Transverse colon (tissue), 4 donors: Measurements from ENCODE around the gene SNRPA1. TPM values are rescaled to one million over a fixed set of nuclear protein-coding genes. Genes with fewer than 3 reads are reported as not detected.
A peak's percentile ranks its signal among the peaks of the same experiment; 100 is the strongest.

ENCODE experiments used
- DNase-seq: peaks from one replicate; pipeline ENCODE4 v3.0.0-alpha.2; 2019
- H3K27ac ChIP-seq, 4 donors: fragments of 200-600 bp; sonication (generic); 2 replicates each; pipeline ENCODE4 v1.5.1; 2016 to 2018; ENCODE audit warnings: inconsistent platforms in 4 of 4
- H3K27me3 ChIP-seq: fragments of 200-600 bp; sonication (generic); 2 replicates; pipeline ENCODE4 v1.5.1; 2017; ENCODE audit warnings: inconsistent platforms
- H3K36me3 ChIP-seq, 4 donors: fragments of 200-600 bp; sonication (generic); 2 replicates each; pipeline ENCODE4 v1.5.1; 2017 to 2019; ENCODE audit warnings: inconsistent platforms in 4 of 4
- H3K4me1 ChIP-seq, 4 donors: fragments of 200-600 bp; sonication (generic); 2 replicates each; pipeline ENCODE4 v1.5.1; 2017 to 2020; ENCODE audit warnings: inconsistent platforms in 4 of 4
- H3K4me3 ChIP-seq, 4 donors: fragments of 200-600 bp; sonication (generic); 1 replicate in 1 of 4; 2 replicates in 3 of 4; pipeline versions ENCODE4 v1.5.1 to v1.6.1; 2017 to 2019; ENCODE audit warnings: inconsistent platforms in 4 of 4
- H3K9me3 ChIP-seq, 2 donors: fragments of 200-600 bp; sonication (generic); 2 replicates each; pipeline ENCODE4 v1.5.1; 2017 to 2019; ENCODE audit warnings: inconsistent platforms in 2 of 2
- CTCF ChIP-seq, 5 experiments: fragments of 200-600 bp in 3 of 5; fragments of 450-650 bp in 2 of 5; sonication (generic) in 3 of 5; IDR thresholded peaks; 1 replicate in 2 of 5; 2 replicates in 3 of 5; pipeline ENCODE4 v1.5.1; 2016 to 2017; ENCODE audit warnings: antibody characterized with exemption in 5 of 5, inconsistent platforms in 3 of 5, mild to moderate bottlenecking in 2 of 5, moderate library complexity in 1 of 5
- EP300 ChIP-seq: sonication (generic); formaldehyde crosslinking; IDR thresholded peaks from one replicate; pipeline ENCODE4 v1.6.1; 2017; ENCODE audit warnings: antibody characterized with exemption, low read depth
- POLR2A ChIP-seq: fragments of 450-650 bp; IDR thresholded peaks from one replicate; pipeline ENCODE4 v1.6.1; 2016; ENCODE audit warnings: antibody characterized with exemption, mild to moderate bottlenecking, moderate library complexity
- POLR2AphosphoS5 ChIP-seq, 3 donors: sonication (generic); formaldehyde crosslinking; IDR thresholded peaks; one replicate each; pipeline ENCODE4 v1.6.1; 2016; ENCODE audit warnings: antibody characterized with exemption in 3 of 3
- WGBS, 2 donors: methylation state at CpG; one replicate each; pipeline ENCODE4 v1.1.5; 2018; ENCODE audit warnings: low coverage in 1 of 2; 5-methylcytosine and 5-hydroxymethylcytosine counted together
- in situ Hi-C, 4 donors: fragments of 200-750 bp; cut with MboI; loops; one replicate each; pipeline versions ENCODE4 v1.15.0 to v1.15.1; 2017; ENCODE audit warnings: low sequenced_read_pairs in 3 of 4, low pct_ligation_motif_present in 1 of 4, low pct_unique_long_range_greater_than_20kb in 1 of 4
- intact Hi-C: fragments of 100-400 bp; cut with DNase I; formaldehyde crosslinking; loops from one replicate; pipeline ENCODE4 v1.15.1; 2023; ENCODE audit warnings: low total_unique reads
- total RNA-seq, 4 donors: library from RNA; depleted of rRNA; stranded (reverse); fragments of >200 nt; gene quantifications; one replicate each; pipeline ENCODE4 v1.1.0, GENCODE V29; 2016

SNRPA1 gene
- total RNA-seq, 4 donors from 2014 or later, result 7.8 to 54.0 (median 25.8) TPM

GRCh38 chr15:101327147-101327740, 32.2 kb upstream of the SNRPA1 start:
- in situ Hi-C loops, result no loop called here
- no peaks in the 10 kb centered on the region for H3K36me3 ChIP-seq
- H3K27ac ChIP-seq, result no peak overlapping the region
- no peak overlapping the region for H3K4me3 ChIP-seq
- no peak for TF ChIP-seq POLR2AphosphoS5 (IDR thresholded peaks at IDR 0.05)
- TF ChIP-seq CTCF (IDR thresholded peaks at IDR 0.05), result no peak
- no peak for TF ChIP-seq POLR2A
- TF ChIP-seq EP300, result no peak
- no peaks in the 10 kb centered on the region for H3K27me3 ChIP-seq
- H3K4me1 ChIP-seq, result peaks cover 0 to 3% (median 0%) of the 10 kb centered on the region in 4 donors
- 60 to 94% methylated on average over 3 to 16 of the region's 17 CpGs for WGBS, 2 donors
- intact Hi-C loops, result no loop called here
- no peaks in the 10 kb centered on the region for H3K9me3 ChIP-seq
- no peak for DNase-seq

GRCh38 chr15:101326462-101327146, 31.6 kb upstream of the SNRPA1 start:
- DNase-seq, result no peak
- no peaks in the 10 kb centered on the region for H3K9me3 ChIP-seq
- H3K27me3 ChIP-seq, result no peaks in the 10 kb centered on the region
- in situ Hi-C loops, result no loop called here
- H3K27ac ChIP-seq, result no peak overlapping the region
- peaks cover 0 to 3% (median 0%) of the 10 kb centered on the region in 4 donors for H3K4me1 ChIP-seq
- intact Hi-C loops, result no loop called here
- no peak overlapping the region for H3K4me3 ChIP-seq
- TF ChIP-seq CTCF (IDR thresholded peaks at IDR 0.05) (no peak), EP300 (no peak), POLR2A (no peak), POLR2AphosphoS5 (IDR thresholded peaks at IDR 0.05) (no peak)
- no peaks in the 10 kb centered on the region for H3K36me3 ChIP-seq
- 86% methylated on average over 21 of the region's 21 CpGs; no CpG with 5 or more reads in 1 of the 2 donors for WGBS, 2 donors

DNA sequence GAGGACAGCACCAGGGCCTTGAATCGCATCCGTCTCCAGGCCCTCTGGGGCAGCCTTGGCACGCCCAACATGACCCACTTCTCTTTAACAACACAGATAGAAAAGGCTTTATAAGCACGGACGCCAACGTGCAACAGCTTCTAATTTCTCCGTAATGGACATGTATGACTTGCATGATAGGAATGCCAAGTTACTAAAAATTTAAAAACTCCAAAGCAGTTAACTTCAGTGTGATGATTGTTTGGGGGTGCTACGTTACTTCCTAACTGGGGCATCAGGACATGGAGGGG, 30.9 kb upstream of the SNRPA1 start:
- intact Hi-C loops, result no loop called here
- TF ChIP-seq POLR2A (no peak), CTCF (IDR thresholded peaks at IDR 0.05) (no peak), POLR2AphosphoS5 (IDR thresholded peaks at IDR 0.05) (no peak), EP300 (no peak)
- in situ Hi-C loops, result no loop called here
- Histone ChIP-seq H3K4me3 (no peak overlapping the region), H3K27ac (no peak overlapping the region), H3K4me1 (peaks cover 0 to 3% (median 0%) of the 10 kb centered on the region in 4 donors), H3K36me3 (no peaks in the 10 kb centered on the region), H3K9me3 (no peaks in the 10 kb centered on the region), H3K27me3 (no peaks in the 10 kb centered on the region)
- WGBS, 2 donors, result 86% methylated on average over 8 of the region's 8 CpGs; no CpG with 5 or more reads in 1 of the 2 donors
- no peak for DNase-seq

- 81% methylated on average over 19 of the region's 19 CpGs; no CpG with 5 or more reads in 1 of the 2 donors for WGBS, 2 donors
- TF ChIP-seq CTCF (IDR thresholded peaks at IDR 0.05), result no peak
- TF ChIP-seq POLR2AphosphoS5 (IDR thresholded peaks at IDR 0.05), result no peak
- TF ChIP-seq POLR2A, result no peak
- DNase-seq, result peak; percentile 7
- in situ Hi-C loops, result no loop called here
- Histone ChIP-seq H3K4me1 (peaks cover 0 to 3% (median 0%) of the 10 kb centered on the region in 4 donors), H3K27ac (peak overlapping the region in 1 of 4 donors; percentile 48), H3K36me3 (no peaks in the 10 kb centered on the region), H3K27me3 (no peaks in the 10 kb centered on the region), H3K4me3 (no peak overlapping the region), H3K9me3 (no peaks in the 10 kb centered on the region)
- intact Hi-C loops, result no loop called here
Observed at GRCh38 chr15:101325263-101326025, 30.4 kb upstream of the SNRPA1 start.
